Measurements from ENCODE around the gene SP140L. TPM values are rescaled to one million over a fixed set of nuclear protein-coding genes. Genes with fewer than 3 reads are reported as not detected.
A peak's percentile ranks its signal among the peaks of the same experiment; 100 is the strongest.

The SP140L gene
- total and polyA plus RNA-seq, 10 of the 15 experiments (the other 5 are each of a cell fraction or from before 2014, with no cell fraction given) = 4.7 to 28.6 (median 15.0) TPM

- Histone ChIP-seq H3K4me2 (ENCODE audit: control insufficient read depth, insufficient read depth) (peak overlapping the region; percentile 96), H3K9ac (ENCODE audit: control insufficient read depth, insufficient read depth, low read length) (peak overlapping the region; percentile 87), H3K27ac (ENCODE audit: control insufficient read depth, insufficient read depth) (peak overlapping the region; percentile 96), H3K79me2 (ENCODE audit: control insufficient read depth, insufficient read depth, low read length) (peaks cover 8% of the 10 kb centered on the region), H3K9me3 (replicated peaks; ENCODE audit: control insufficient read depth, insufficient read depth, low read length) (no peaks in the 10 kb centered on the region; the same call in 1 of the 3 replicates), H3K27me3 (replicated peaks in 1 of 2; ENCODE audit: control insufficient read depth in 2 of 2, insufficient read depth in 2 of 2, low read length in 1 of 2) (no peaks in the 10 kb centered on the region), H3K36me3 (ENCODE audit: control insufficient read depth in 2 of 2, insufficient read depth in 2 of 2, low read length in 1 of 2) (no peaks in the 10 kb centered on the region), H3K4me1 (ENCODE audit: control insufficient read depth, insufficient read depth, low read length) (no peaks in the 10 kb centered on the region), H2AFZ (ENCODE audit: control insufficient read depth, low read depth, low read length) (peak overlapping the region; percentile 87), H4K20me1 (ENCODE audit: control insufficient read depth, insufficient read depth) (no peaks in the 10 kb centered on the region), H3K4me3 (peak overlapping the region; percentile 78)
- TSS peak; percentile 57 for BruUV-seq (replicated peaks)
- DNase-seq (ENCODE audit: low read depth, low spot score) = no peak
- ChIA-PET SMC1A (ENCODE audit: uncharacterized antibody, unreplicated experiment) (interaction anchor here (0.7 to 4.0 kb wide), 24 partner anchors 10 to 288 kb away, joined by 3 to 23 read pairs (median 4); partner anchors contain the start of genes SP110 and SP140), POLR2A (interaction anchor here (0.6 to 2.4 kb wide), 11 partner anchors 9 to 260 kb away, joined by 3 to 12 read pairs (median 5); partner anchors contain the start of genes SP100 and SP140), CTCF (interaction anchor here (0.6 to 2.3 kb wide), 11 partner anchors 9 to 319 kb away, joined by 3 to 8 read pairs (median 3); no protein-coding TSS in a partner anchor), RAD21 (ENCODE audit: unreplicated experiment) (interaction anchor here (1.0 to 2.1 kb wide), 18 partner anchors 9 to 283 kb away, joined by 3 to 14 read pairs (median 5); partner anchors contain the start of genes SP100, SP110 and SP140)
- peak; percentile 71 for ATAC-seq
- in situ Hi-C loops (cut with MboI) (no loop called here), intact Hi-C loops (cut with micrococcal nuclease; ENCODE audit: unreplicated experiment) (loop anchor here (5.0 kb wide), 4 partner anchors 90 to 285 kb away; partner anchors contain the start of genes SP100 and SP140)
- 13% methylated on average over 5 of the region's 5 CpGs for WGBS (ENCODE audit: insufficient coverage, insufficient replicate concordance, low lambda C conversion rate, missing lambda C conversion rate)
- peak; percentile 76 for FAIRE-seq
- 0 out of 4 replicates have a peak, but pooled peaks have one; percentile 9 to 19 for TF ChIP-seq IKZF2 (IDR thresholded peaks at IDR 0.05)
- TF ChIP-seq CUX1 (IDR thresholded peaks at IDR 0.05; ENCODE audit: insufficient replicate concordance, low read depth, low read length) = peak; percentile 55
- no peak for TF ChIP-seq BCL11A (IDR thresholded peaks at IDR 0.05; ENCODE audit: low read depth, low read length)
- no peak for TF ChIP-seq SP1 (IDR thresholded peaks at IDR 0.05; ENCODE audit: low read depth, low read length)
- no peak for TF ChIP-seq RELA (IDR thresholded peaks at IDR 0.05; ENCODE audit: borderline replicate concordance, partially characterized antibody)
- no peak for TF ChIP-seq SRF (IDR thresholded peaks at IDR 0.05; ENCODE audit: low read depth in 2 of 2, low read length in 2 of 2)
- no peak for TF ChIP-seq SREBF1 (IDR thresholded peaks at IDR 0.05; ENCODE audit: low read length)
- no peak for TF ChIP-seq ZNF622 (IDR thresholded peaks at IDR 0.05)
- no peak for TF ChIP-seq GATAD2B (conservative IDR thresholded peaks at IDR 0.05; ENCODE audit: low read depth)
- no peak for TF ChIP-seq PBX3 (IDR thresholded peaks at IDR 0.05; ENCODE audit: insufficient replicate concordance, low read depth, low read length)
- no peak for TF ChIP-seq FOS (IDR thresholded peaks at IDR 0.05; ENCODE audit: borderline replicate concordance, extremely low read depth, insufficient read length)
- 0 out of 2 replicates have a peak, but pooled peaks have one; percentile 4 for TF ChIP-seq JUNB (IDR thresholded peaks at IDR 0.05)
- TF ChIP-seq ETV6 (conservative IDR thresholded peaks at IDR 0.05 in 1 of 2, IDR thresholded peaks at IDR 0.05 in 1 of 2; ENCODE audit: borderline replicate concordance in 1 of 2, low read depth in 1 of 2) = peak in 1 of 2 experiments; percentile 56; a peak in 1 of 4 replicates
- peak; percentile 48 for TF ChIP-seq RUNX3 (IDR thresholded peaks at IDR 0.05; ENCODE audit: low read length)
- peak; percentile 30; the same call in 1 of the 2 replicates for TF ChIP-seq SPI1 (IDR thresholded peaks at IDR 0.05; ENCODE audit: borderline replicate concordance, insufficient read depth, low read depth, low read length)
- no peak for TF ChIP-seq STAT3 (IDR thresholded peaks at IDR 0.05; ENCODE audit: low read depth, low read length)
These were observed 593 bp downstream of the SP140L start for GRCh38 chr2:230327418-230328154.

Data from GM12878 (cell line).